Mesodermal cell (in vitro differentiated cells): ENCODE measurements around the gene SDK2.
"Not testable (repeated sequence)": the region's sequence is repeated elsewhere in the genome, so short reads cannot be mapped to it uniquely, and the experiment has no call there.

Experiments
- H3K27ac ChIP-seq: 2 replicates; pipeline ENCODE4 v1.7.0; 2013; ENCODE audit warnings: mild to moderate bottlenecking, low read depth, low read length, moderate library complexity; ENCODE audit not compliant: severe bottlenecking
- H3K36me3 ChIP-seq: 2 replicates; pipeline ENCODE4 v1.7.1; 2013; ENCODE audit warnings: mild to moderate bottlenecking, low read length, moderate library complexity; ENCODE audit not compliant: control insufficient read depth, insufficient read depth
- H3K4me1 ChIP-seq: one replicate; pipeline ENCODE4 v1.7.1; 2013; ENCODE audit warnings: mild to moderate bottlenecking, low read length; ENCODE audit not compliant: insufficient read depth, control insufficient read depth, poor library complexity, severe bottlenecking
- H3K4me3 ChIP-seq: 2 replicates; pipeline ENCODE4 v1.7.0; 2013; ENCODE audit warnings: low read length, control low read depth, mild to moderate bottlenecking; ENCODE audit not compliant: insufficient read depth, poor library complexity, severe bottlenecking; ENCODE audit errors: extremely low read depth
- H3K9me3 ChIP-seq: 2 replicates; pipeline ENCODE4 v1.7.1; 2013; ENCODE audit warnings: mild to moderate bottlenecking, low read length, moderate library complexity; ENCODE audit not compliant: control insufficient read depth
- WGBS, 2 experiments: methylation state at CpG; one replicate each; pipeline ENCODE4 v1.1.5; 2013; ENCODE audit warnings: missing lambda C conversion rate in 2 of 2; ENCODE audit not compliant: insufficient coverage in 2 of 2; 5-methylcytosine and 5-hydroxymethylcytosine counted together

Gene SDK2

DNA sequence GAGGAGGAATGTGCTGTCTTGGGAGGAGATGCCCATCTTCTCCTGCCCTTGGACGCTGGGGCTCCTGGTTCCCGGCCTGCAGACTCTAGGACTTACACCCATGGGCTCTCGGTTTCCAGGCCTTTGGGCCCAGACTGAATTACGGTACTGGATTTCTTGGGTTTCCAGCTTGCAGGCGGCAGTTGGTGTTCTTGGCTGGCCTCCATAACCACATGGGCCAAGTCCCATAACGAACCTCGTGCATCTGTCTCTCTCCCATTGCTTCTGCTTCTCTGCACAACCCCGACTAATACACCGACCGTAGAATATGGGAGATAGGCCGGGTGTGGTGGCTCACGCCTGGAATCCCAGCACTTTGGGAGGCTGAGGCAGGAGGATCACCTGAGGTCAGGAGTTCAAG lies 162.6 kb downstream of the SDK2 start:
- no peak overlapping the region for H3K27ac ChIP-seq
- peaks cover 15% of the 10 kb centered on the region for H3K9me3 ChIP-seq
- no peaks in the 10 kb centered on the region for H3K36me3 ChIP-seq
- peaks cover 5% of the 10 kb centered on the region for H3K4me1 ChIP-seq
- H3K4me3 ChIP-seq = no peak overlapping the region
- WGBS, 2 experiments = 87 to 93% methylated on average over 9 to 12 of the region's 12 CpGs

DNA sequence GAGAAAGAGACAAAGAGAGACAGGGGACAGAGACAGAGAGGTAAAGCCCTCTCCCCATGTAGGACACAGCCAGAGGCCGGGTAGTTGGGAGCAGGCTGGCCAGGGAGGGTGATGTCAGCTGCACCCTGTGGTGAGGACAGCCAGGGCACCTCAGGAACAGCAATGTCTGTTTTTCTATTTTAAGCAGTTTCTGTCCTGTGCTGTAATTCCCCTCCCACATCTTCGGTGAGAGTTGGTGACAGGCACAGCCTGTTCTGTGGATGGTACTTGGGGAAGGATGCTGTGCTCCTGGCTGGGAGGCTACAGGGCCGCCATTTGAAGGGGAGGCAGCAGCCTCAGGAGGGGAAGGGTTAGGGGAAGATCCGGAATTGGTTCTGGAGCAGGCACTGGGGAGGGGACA lies 163.5 kb downstream of the SDK2 start:
- peaks cover 11% of the 10 kb centered on the region for H3K9me3 ChIP-seq
- no peak overlapping the region for H3K27ac ChIP-seq
- 88 to 92% methylated on average over 1 to 2 of the region's 4 CpGs for WGBS, 2 experiments
- H3K36me3 ChIP-seq = no peaks in the 10 kb centered on the region
- peaks cover 5% of the 10 kb centered on the region for H3K4me1 ChIP-seq
- H3K4me3 ChIP-seq = no peak overlapping the region

- Histone ChIP-seq H3K36me3 (no peaks in the 10 kb centered on the region), H3K4me3 (no peak overlapping the region), H3K27ac (no peak overlapping the region), H3K9me3 (no peaks in the 10 kb centered on the region), H3K4me1 (peaks cover 9% of the 10 kb centered on the region)
- 95 to 98% methylated on average over 9 to 13 of the region's 14 CpGs for WGBS, 2 experiments
Measured at GRCh38 chr17:73478768-73479424, 165.3 kb downstream of the SDK2 start.

GRCh38 chr17:73478334-73478733 lies 165.9 kb downstream of the SDK2 start:
- no peaks in the 10 kb centered on the region for H3K36me3 ChIP-seq
- 80 to 90% methylated on average over 11 of the region's 11 CpGs for WGBS, 2 experiments
- peaks cover 9% of the 10 kb centered on the region for H3K4me1 ChIP-seq
- no peak overlapping the region for H3K4me3 ChIP-seq
- H3K27ac ChIP-seq = no peak overlapping the region
- H3K9me3 ChIP-seq = peaks cover 1% of the 10 kb centered on the region

DNA sequence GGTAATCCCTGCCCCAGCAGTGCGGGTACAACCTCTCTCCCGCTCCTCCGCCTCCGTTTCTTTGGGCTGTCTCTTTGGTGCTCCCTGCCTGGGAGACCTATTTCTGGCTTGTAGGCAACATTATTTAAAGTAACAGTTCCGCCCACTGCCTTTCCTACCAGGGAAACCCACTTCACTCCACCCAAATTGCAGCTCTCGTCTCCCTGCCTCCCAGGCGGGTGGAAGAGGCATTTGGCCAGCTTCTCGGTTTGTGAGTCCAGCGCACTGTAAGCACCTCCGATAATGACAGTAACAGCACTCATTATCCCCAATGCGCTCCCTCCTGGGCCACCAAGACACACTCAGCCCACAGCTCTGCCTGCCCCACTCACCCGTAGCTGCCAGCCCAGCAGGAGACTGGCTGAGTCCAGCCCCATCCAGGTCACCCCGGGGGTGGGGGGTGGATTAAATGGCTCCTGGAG lies 167.3 kb downstream of the SDK2 start:
- peaks cover 9% of the 10 kb centered on the region for H3K4me1 ChIP-seq
- no peak overlapping the region for H3K4me3 ChIP-seq
- peaks cover 13% of the 10 kb centered on the region for H3K9me3 ChIP-seq
- WGBS, 2 experiments = 74 to 75% methylated on average over 6 to 10 of the region's 13 CpGs
- H3K27ac ChIP-seq = no peak overlapping the region
- peaks cover 3% of the 10 kb centered on the region for H3K36me3 ChIP-seq

DNA sequence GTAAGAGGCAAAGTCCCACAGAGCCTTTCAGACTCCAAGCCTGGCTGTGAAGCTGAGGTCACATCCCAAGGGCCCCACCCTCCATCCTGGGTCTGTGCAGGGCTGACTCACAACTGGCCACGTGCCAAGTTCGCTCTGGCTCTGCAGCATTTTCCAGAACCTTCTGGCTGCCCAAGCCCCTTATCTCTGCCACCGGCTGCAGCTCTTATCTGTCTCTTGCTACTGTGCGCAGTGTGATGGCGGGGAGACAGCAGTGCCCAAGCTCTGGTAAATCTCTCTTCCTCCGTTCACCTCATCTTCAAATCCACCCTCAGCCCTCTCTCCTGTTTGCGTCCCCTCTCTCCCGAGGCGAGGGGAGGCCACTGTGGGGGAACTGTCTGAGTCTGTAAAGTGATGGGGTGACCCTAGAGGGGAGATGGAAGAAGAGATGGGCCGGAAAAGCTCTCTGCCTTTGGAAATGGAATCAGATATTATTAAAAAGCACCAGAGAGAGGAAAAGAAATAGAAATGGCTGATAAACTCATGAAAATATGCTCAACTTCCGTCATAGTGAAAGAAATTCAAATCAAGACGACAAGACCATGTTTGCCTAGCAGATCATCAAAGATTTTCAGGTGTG lies 169.8 kb downstream of the SDK2 start:
- WGBS, 2 experiments = 77 to 80% methylated on average over 7 to 8 of the region's 12 CpGs
- Histone ChIP-seq H3K9me3 (peaks cover 13% of the 10 kb centered on the region), H3K27ac (no peak overlapping the region), H3K4me1 (peaks cover 4% of the 10 kb centered on the region), H3K36me3 (peaks cover 6% of the 10 kb centered on the region), H3K4me3 (no peak overlapping the region)

DNA sequence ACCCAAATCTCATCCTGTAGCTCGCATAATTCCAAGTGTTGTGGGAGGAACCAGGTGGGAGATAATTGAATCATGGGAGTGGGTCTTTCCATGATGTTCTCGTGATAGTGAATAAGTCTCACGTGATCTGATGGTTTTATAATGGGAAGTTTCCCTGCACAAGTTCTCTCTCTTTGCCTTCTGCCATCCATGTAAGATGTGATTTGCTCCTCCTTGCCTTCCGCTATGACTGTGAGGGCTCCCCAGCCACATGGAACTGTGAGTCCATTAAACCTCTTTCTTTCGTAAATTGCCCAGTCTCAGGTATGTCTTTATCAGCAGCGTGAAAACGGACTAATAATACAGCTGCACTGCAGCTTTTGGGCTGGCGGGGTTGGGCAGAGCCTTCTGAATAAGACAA lies 171.5 kb downstream of the SDK2 start:
- H3K27ac ChIP-seq, H3K36me3 ChIP-seq, H3K4me1 ChIP-seq, H3K4me3 ChIP-seq: not testable (repeated sequence)
- H3K9me3 ChIP-seq = peaks cover 13% of the 10 kb centered on the region
- WGBS, 2 experiments = 74 to 79% methylated on average over 5 of the region's 8 CpGs

DNA sequence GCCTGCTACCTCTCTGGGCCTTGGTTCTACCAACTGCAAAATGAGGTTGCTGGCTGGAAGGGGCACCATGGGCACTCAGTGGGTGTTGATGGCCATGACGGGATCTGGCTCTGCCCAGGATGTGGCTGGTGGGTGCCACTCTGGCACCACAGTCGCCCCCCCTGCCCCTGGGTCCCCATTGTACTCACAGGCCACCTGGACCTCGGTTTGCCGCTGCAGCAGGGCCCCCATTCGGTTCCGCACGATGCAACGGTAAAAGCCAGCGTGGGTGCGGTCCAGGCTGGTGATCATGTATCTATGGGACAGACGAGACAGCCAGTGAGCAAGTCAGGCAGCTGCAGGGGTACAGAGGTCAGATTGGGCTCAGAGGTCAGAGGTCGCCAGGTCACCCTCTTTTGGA lies 172.3 kb downstream of the SDK2 start:
- Histone ChIP-seq H3K27ac (no peak overlapping the region), H3K9me3 (peaks cover 13% of the 10 kb centered on the region), H3K4me3 (no peak overlapping the region), H3K4me1 (peaks cover 4% of the 10 kb centered on the region), H3K36me3 (peaks cover 6% of the 10 kb centered on the region)
- 84 to 90% methylated on average over 10 to 11 of the region's 12 CpGs for WGBS, 2 experiments

GRCh38 chr17:73470316-73470826 lies 173.9 kb downstream of the SDK2 start:
- H3K9me3 ChIP-seq = peaks cover 13% of the 10 kb centered on the region
- 88 to 91% methylated on average over 5 to 6 of the region's 7 CpGs for WGBS, 2 experiments

GRCh38 chr17:73469311-73469710 lies 174.9 kb downstream of the SDK2 start:
- H3K27ac ChIP-seq = no peak overlapping the region
- H3K9me3 ChIP-seq = peaks cover 13% of the 10 kb centered on the region

More at GRCh38 chr17:73470316-73470826, 173.9 kb downstream of the SDK2 start:
- peaks cover 6% of the 10 kb centered on the region for H3K36me3 ChIP-seq
- H3K27ac ChIP-seq = no peak overlapping the region
- H3K4me1 ChIP-seq = peaks cover 4% of the 10 kb centered on the region
- no peak overlapping the region for H3K4me3 ChIP-seq

GRCh38 chr17:73468221-73468620 lies 176.0 kb downstream of the SDK2 start:
- WGBS, 2 experiments = 60 to 91% methylated on average over 1 to 5 of the region's 5 CpGs
- no peak overlapping the region for H3K27ac ChIP-seq
- no peak overlapping the region for H3K4me3 ChIP-seq
- H3K36me3 ChIP-seq = peaks cover 6% of the 10 kb centered on the region
- H3K4me1 ChIP-seq = no peaks in the 10 kb centered on the region
- H3K9me3 ChIP-seq = peaks cover 10% of the 10 kb centered on the region

More at GRCh38 chr17:73469311-73469710, 174.9 kb downstream of the SDK2 start:
- WGBS, 2 experiments = 88 to 96% methylated on average over 2 to 3 of the region's 4 CpGs
- Histone ChIP-seq H3K4me1 (peaks cover 4% of the 10 kb centered on the region), H3K4me3 (no peak overlapping the region), H3K36me3 (peaks cover 6% of the 10 kb centered on the region)
